Measurements from ENCODE around the gene OGG1.

Gene OGG1

DNA sequence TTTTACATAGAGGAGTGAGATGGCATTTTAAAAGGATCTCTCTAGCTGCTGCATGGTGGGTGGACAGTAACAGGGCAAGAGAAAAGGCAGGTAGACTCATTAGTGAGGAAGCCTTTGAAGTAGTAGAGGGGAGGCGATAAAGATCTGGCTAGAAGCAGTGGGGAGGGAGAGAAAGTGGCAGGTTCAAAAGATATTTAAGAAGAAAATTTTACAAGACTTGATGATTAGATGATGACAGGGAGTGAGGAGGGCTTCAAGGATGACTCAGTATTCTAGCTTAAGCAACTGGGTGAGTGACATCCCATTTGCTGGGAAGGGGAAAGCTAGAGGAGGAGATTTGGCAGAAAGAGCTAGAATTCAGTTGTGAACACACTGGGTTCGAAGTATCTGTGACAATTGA, 22.0 kb upstream of the OGG1 start:
- DNase-seq (ENCODE audit: low read depth) = no peak

DNA sequence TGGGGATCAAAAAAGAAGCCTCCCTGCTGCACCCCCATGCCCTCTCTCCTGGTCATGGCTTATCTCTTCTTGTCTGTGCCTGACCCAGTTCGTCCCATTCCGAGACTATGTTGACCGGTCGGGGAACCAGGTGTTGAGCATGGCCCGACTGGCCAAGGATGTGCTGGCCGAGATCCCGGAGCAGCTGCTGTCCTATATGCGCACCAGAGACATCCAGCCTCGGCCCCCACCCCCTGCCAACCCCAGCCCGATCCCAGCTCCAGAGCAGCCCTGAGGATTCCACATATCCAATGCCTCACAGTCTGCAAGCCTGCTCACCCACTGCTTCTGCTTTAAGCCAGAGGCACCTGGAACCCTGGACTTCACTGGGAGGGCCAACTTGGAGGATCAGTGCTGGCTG, 20.3 kb upstream of the OGG1 start:
- DNase-seq (ENCODE audit: low read depth) = no peak

GRCh38 chr3:9730657-9731205, 19.0 kb upstream of the OGG1 start:
- DNase-seq (ENCODE audit: low read depth) = no peak

DNA sequence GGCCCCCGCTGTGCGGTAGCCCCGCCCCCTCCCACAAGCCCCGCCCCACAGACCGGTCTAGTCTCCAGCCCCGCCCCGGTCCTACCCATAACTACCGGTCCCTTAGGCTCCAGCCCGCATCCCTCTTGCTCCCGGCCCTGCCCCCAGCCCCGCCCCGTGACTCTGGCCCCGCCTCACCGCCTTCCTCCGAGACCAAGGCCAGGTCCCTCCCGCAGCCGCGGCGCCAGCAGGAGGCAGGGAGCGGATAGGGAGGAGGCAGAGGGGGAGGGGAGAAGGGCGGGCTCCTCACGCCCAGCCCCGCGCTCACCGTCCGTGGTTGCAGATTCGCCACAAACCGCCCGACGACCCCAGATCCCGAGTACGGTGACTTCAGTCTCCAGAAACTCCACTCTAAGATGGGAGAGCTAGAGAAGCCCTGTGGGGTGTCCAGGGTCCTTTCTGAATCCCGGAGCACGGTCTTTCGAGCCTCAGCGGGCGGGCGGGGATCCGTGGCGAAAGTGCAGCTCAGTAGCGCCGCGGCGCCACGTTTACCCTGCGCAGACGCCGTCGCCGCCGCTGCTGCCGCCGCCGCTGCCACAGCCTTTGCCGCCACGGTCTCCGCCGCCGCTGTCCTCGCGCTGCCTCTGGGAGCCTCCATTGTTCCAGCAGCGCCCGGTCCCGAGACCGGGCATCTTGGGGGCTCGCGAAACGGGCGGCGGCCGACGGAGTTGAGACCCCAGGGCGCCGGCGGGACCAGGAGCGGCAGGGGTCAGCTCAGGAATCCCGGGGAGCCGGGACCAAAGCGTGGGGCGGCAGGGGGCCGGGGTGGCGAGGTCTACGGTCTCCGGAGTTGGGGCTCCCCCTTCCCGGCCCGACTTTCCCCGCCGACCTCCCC, 18.3 kb upstream of the OGG1 start, which contains the start of gene BRPF1:
Gene BRPF1, plus strand, starts transcription at position 530 of the 874 bp plus-strand sequence. CDS start 2,406 bp downstream, outside the sequence.
- DNase-seq (ENCODE audit: low read depth) = peak; percentile 100

DNA sequence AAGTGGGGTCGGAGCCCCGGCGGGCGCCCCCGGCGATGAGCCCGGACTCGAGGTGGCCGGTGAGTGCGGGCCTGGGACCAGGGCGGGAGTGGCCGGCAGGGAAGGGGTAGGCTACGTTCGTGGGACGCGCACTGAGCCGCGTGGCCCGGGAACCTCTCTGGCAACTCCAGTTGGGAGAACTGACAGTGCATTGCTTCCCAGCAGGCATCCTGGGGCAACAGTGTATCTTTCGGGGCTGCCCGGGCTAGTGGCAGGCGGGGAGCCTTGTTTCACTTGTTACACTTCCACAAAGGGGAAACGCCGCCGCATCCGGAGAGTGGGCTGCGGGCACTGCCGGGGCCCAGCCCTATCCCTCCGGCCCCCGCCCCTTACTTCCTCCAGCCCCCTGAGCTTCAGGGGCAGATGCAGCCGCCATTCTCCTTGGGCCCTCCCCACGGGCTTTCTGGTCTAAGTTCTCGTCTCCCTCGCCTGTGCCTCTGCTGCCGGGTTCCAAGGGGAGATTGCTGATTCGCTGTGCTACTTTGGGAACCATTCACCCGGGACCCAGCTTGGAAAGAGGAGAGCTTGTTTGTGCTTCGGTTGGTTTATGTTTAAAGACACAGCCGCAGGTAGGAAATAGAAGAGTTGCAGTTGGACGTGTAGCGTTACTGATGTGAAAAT, 17.5 kb upstream of the OGG1 start:
- no peak for DNase-seq (ENCODE audit: low read depth)

GRCh38 chr3:9732740-9733115, 17.0 kb upstream of the OGG1 start:
- DNase-seq (ENCODE audit: low read depth) = no peak

- no peak for DNase-seq (ENCODE audit: low read depth)
Measured at GRCh38 chr3:9736831-9737230, 12.9 kb upstream of the OGG1 start.

- DNase-seq (ENCODE audit: low read depth) = no peak
Measured at GRCh38 chr3:9739181-9739580, 10.6 kb upstream of the OGG1 start.

DNA sequence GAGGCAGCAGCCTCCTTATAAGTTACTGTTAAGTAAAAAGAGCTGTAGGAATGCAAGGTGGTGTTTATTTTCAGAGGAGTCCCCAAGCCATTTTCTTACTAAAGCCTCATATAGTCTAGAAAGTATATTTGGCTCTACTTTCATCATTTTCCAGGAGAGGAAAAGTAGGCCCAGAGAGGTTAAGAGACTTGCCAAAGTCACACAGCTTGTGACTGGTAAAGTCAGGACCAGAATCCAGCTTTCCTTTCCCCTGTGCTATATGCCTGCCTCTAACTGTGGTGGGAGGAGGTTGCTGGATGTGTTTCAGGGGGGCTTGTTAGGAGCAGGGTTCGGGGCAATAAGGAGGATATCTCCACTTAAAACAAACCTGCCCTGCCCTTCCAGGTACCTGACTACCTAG, 7.2 kb upstream of the OGG1 start:
- DNase-seq (ENCODE audit: low read depth) = no peak

- DNase-seq (ENCODE audit: low read depth) = no peak
Measured at GRCh38 chr3:9743548-9743947, 6.2 kb upstream of the OGG1 start.

GRCh38 chr3:9744162-9744561, 5.6 kb upstream of the OGG1 start:
- DNase-seq (ENCODE audit: low read depth) = no peak

GRCh38 chr3:9745521-9745920, 4.2 kb upstream of the OGG1 start:
- no peak for DNase-seq (ENCODE audit: low read depth)

DNA sequence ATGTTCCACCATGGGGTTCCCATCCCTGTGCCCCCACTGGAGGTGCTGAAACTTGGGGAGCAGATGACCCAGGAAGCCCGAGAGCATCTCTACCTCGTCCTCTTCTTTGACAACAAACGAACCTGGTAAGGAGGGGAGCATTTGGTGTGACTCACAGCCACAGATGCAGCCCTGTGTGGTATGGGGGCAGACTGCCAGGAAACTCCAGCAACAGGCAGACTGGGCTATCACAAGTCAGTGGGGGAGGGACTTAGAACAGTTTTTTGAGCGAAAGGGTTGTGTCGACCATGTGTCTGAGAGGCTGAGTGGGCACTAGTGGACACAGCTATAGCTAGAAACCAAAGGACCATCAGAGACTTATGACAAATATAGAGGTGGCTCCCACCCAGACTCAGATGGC, 3.4 kb upstream of the OGG1 start:
- peak; percentile 61 for DNase-seq (ENCODE audit: low read depth)

GRCh38 chr3:9747267-9747666, 2.5 kb upstream of the OGG1 start:
- DNase-seq (ENCODE audit: low read depth) = peak; percentile 48

DNA sequence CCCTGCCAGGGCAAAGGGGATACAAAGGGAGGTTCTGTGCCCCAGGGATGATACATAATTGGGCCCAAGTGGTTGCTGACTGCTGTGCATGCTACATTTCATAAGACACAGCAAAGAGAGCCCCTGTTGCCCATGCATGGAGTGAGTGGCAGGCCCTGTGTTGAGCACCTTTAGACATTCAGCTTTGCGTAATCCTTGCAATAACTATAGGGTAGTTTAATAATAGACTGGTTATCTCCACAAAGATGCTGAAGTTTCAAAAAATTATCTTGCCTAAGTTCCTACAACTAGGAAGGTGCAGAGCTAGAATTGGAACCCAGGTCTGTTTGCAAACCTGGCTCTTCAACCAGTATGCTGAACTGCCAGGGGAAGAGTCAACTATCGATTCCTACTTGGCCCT, 1.7 kb upstream of the OGG1 start:
- DNase-seq (ENCODE audit: low read depth) = no peak

DNA sequence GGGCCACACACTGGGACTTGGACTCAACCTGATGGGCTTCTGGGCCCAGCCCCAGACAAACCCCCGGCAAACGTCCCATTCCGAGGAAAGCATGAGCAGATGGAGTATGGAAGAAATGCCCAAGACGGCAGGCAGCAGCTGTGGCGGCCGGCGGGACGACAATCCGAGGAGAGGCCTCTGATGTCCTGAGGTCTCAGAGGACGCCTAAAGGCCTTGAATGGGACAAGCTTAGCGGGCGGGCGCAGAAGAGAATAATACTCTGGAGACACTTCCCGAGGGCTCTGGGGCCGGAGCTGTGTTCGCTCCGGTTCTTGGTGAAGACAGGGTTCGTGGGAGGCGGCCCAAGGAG, 482 bp upstream of the OGG1 start:
- no peak for DNase-seq (ENCODE audit: low read depth)

GRCh38 chr3:9750556-9751411, 1.0 kb downstream of the OGG1 start:
- peak; percentile 35 for DNase-seq (ENCODE audit: low read depth)

DNA sequence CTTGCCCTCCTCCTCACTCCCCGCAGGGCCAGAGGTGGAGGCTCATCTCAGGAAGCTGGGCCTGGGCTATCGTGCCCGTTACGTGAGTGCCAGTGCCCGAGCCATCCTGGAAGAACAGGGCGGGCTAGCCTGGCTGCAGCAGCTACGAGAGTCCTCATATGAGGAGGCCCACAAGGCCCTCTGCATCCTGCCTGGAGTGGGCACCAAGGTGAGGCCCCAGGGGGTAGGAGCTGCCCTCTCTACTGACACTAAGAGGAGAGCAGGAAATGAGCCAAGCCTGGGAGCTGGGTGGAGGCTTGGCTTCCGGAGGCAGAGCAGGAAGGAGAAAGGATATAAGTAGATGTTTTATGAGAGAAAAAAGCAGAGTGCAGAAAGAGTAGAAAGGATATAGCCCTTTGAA, 4.9 kb downstream of the OGG1 start:
- no peak for DNase-seq (ENCODE audit: low read depth)

DNA sequence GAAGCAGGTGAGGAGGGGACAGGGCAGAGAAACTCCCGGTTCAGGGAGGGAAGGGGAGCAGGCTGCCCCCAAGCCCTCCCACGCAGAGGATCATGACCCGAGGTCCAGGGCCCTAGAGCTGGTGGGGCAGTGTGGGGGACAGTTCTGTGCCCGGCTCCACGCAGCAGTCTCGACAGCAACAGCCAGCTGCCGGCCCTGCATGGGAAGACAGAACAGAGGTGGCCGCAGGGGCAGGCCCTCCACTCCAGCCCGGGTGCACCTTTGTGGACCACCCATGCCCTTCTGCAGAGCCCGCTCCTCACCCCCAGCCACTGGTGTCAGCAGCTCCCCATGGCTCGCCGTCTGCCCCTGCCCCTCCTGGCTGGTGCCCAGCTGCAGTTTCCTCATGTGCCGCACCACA, 7.7 kb downstream of the OGG1 start:
- DNase-seq (ENCODE audit: low read depth) = no peak

DNA sequence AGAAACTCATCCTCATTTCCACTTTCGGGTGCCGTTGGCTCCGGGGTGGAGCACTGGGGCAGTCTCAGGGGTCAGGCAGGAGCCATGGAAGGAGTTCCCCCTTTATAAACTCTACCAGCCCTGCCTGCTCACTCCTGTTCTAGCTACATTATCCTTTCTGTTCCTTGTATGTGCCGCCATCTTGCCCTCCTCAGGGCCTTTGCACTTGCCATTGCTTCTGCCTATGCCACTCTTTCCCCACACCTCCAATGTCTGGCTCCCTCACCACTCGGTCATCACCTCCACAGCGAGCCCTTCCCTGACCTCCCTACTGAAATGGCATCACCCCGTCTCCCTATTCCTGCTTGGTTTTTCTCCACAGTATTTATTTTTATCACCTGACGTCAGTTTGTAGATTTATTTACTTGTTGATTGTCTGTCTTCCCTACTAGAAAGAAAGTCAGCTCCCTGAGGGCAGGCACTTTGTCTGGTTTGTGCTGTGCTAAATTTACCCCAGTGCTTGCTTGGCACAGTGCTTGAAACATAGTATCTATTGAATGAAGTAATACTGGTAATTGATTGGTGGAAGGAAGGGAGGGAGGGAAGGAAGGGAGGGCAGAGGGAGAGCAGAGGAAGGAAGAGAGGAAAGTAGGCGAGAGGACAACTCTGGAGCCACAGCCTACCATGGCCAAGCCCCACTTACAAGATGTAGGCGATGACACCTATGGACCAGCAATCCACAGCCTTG, 11.2 kb downstream of the OGG1 start:
- no peak for DNase-seq (ENCODE audit: low read depth)

DNA sequence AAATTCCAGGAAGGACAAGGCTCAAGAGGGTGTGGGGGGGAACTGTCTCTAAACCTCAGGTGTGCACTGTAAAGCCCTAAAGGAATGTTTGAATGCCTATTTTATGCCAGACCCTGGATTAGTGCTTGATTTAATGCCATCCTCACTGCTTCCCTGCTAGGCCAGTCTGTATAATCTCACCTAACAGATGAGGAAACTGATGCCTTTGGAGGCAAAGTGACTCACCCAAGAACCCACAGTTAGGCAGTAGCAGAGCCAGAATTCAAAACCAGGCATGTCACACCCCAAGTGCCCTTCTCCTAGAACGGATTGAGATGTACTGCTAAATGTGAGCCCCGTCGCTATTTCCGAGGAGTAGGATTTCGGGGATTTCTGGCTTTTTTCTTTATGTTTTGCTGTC, 12.2 kb downstream of the OGG1 start:
- DNase-seq (ENCODE audit: low read depth) = no peak

GRCh38 chr3:9762871-9763270, 13.1 kb downstream of the OGG1 start:
- no peak for DNase-seq (ENCODE audit: low read depth)
